Nephron (organoid): Measurements from ENCODE around the gene NBEAL2.

ENCODE experiments used
- H3K27ac Mint-ChIP-seq, 3 experiments: 2 replicates each; pipeline ENCODE4 v1.8.0; 2020; ENCODE audit warnings: mixed read lengths in 3 of 3, mild to moderate bottlenecking in 2 of 3, moderate library complexity in 1 of 3
- H3K27me3 Mint-ChIP-seq: 2 replicates; pipeline ENCODE4 v1.8.0; 2021; ENCODE audit warnings: low read depth, mild to moderate bottlenecking, moderate library complexity, mixed read lengths
- H3K36me3 Mint-ChIP-seq: 2 replicates; pipeline ENCODE4 v1.8.0; 2020; ENCODE audit warnings: low read depth, mixed read lengths
- H3K4me1 Mint-ChIP-seq: 2 replicates; pipeline ENCODE4 v1.8.0; 2020; ENCODE audit warnings: mixed read lengths
- H3K4me3 Mint-ChIP-seq, 3 experiments: 2 replicates each; pipeline ENCODE4 v1.8.0; 2020; ENCODE audit warnings: mild to moderate bottlenecking in 3 of 3, mixed read lengths in 3 of 3, moderate library complexity in 2 of 3
- H3K9me3 Mint-ChIP-seq: 2 replicates; pipeline ENCODE4 v1.8.0; 2020; ENCODE audit warnings: mixed read lengths
- TF ChIP-seq, protein P1 (sequence below), 3 experiments: fragments of 200-600 bp; sonication (generic); IDR thresholded peaks; one replicate each; pipeline ENCODE4 v1.5.0; 2021; ENCODE audit warnings: antibody characterized with exemption in 3 of 3; ENCODE audit not compliant: unreplicated experiment in 3 of 3

Gene NBEAL2

DNA sequence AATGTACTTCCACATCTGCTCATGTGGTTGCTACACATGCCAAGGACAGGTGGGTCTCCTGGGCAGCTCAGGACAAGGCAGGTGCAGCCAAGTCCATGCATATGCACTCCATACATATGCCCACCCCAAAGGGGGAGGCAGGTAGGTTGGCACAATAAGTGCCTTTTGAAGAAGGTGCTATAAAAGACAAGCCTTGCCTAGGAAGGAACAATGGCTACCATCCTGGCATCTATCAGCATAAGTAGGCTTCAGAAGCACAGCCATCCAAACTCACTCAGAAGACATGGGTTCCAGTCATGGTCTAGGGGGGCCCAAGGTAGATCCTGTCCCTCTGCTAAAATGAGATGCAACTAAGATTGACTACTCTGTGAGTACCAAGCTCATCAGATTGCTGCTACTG is 34.6 kb downstream of the NBEAL2 start:
- Mint-ChIP-seq H3K27me3 (no peaks in the 10 kb centered on the region), H3K9me3 (no peaks in the 10 kb centered on the region), H3K4me3 (no peak overlapping the region), H3K27ac (peak overlapping the region in 2 of 3 experiments; percentile 41 to 46), H3K4me1 (peaks cover 11% of the 10 kb centered on the region), H3K36me3 (peaks cover 37% of the 10 kb centered on the region)
- TF ChIP-seq, protein P1, sequence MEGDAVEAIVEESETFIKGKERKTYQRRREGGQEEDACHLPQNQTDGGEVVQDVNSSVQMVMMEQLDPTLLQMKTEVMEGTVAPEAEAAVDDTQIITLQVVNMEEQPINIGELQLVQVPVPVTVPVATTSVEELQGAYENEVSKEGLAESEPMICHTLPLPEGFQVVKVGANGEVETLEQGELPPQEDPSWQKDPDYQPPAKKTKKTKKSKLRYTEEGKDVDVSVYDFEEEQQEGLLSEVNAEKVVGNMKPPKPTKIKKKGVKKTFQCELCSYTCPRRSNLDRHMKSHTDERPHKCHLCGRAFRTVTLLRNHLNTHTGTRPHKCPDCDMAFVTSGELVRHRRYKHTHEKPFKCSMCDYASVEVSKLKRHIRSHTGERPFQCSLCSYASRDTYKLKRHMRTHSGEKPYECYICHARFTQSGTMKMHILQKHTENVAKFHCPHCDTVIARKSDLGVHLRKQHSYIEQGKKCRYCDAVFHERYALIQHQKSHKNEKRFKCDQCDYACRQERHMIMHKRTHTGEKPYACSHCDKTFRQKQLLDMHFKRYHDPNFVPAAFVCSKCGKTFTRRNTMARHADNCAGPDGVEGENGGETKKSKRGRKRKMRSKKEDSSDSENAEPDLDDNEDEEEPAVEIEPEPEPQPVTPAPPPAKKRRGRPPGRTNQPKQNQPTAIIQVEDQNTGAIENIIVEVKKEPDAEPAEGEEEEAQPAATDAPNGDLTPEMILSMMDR (IDR thresholded peaks at IDR 0.05; ENCODE audit: unreplicated experiment in 3 of 3), result no peak

DNA sequence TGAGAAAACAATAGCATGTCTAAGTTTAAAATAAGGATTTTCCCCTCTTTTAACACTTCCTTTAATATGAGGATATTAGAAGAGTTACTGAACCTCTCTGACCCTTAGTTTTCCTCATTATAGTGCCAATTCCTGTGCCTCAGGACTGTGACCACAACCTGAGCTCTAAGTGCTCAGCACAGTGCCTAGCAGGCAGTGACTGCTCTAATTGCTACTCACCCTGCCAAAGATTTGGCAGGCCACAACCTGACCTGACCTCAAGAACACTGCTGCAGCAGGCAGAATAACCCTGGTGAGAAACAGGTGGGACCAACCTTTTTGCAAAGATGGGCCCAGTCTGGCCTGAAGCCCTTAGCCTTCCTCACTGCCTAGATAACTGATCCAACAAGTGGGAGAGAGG is 35.7 kb downstream of the NBEAL2 start:
- H3K4me1 Mint-ChIP-seq, result peaks cover 11% of the 10 kb centered on the region
- TF ChIP-seq, protein P1 (IDR thresholded peaks at IDR 0.05; ENCODE audit: unreplicated experiment in 3 of 3), result no peak
- H3K27ac Mint-ChIP-seq, result peak overlapping the region; percentile 2 to 69 (median 52)
- peaks cover 44% of the 10 kb centered on the region for H3K36me3 Mint-ChIP-seq
- no peaks in the 10 kb centered on the region for H3K9me3 Mint-ChIP-seq
- no peaks in the 10 kb centered on the region for H3K27me3 Mint-ChIP-seq
- no peak overlapping the region for H3K4me3 Mint-ChIP-seq

DNA sequence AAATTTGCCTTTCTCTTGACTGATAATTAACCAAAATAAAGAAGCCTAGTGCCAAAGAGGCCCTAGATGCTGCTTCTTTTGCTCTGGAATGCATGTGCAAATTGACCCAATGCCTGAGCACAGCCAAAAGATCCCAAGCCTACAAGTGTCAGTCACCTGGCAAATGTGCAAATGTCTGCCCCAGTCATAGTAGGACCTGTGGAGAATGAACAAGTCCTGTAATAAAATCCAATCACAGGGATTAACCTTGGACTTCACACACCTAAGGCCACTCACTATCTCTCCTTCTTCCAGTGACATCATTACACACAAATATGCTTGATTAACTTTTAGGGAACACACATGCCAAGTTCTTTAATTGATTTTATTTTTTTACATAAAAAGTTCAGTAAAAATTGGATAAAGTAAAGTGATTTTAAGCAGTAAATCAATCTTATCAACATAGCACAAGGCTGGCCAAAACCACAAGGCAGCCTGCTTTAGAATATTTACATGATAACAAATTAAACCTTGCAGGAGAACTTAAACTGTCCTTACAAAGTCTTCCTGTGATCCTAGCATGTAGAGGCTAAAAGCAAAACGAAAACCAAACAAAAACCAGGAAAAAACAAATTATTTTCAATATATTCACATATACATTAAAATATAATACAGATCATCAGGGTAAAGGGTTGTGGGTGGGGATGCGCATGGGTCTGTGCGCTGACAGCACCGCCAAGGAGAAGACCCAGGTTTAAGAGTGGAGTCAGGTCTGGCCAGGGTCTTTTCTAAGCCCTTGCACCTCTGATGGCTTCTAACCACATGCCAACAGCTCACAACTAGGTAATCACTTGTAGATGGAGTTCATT is 36.8 kb downstream of the NBEAL2 start:
- peaks cover 45% of the 10 kb centered on the region for H3K36me3 Mint-ChIP-seq
- H3K4me3 Mint-ChIP-seq, result no peak overlapping the region
- H3K27me3 Mint-ChIP-seq, result no peaks in the 10 kb centered on the region
- peak overlapping the region in 1 of 3 experiments; percentile 38 for H3K27ac Mint-ChIP-seq
- peaks cover 11% of the 10 kb centered on the region for H3K4me1 Mint-ChIP-seq
- no peaks in the 10 kb centered on the region for H3K9me3 Mint-ChIP-seq
- TF ChIP-seq, protein P1 (IDR thresholded peaks at IDR 0.05; ENCODE audit: unreplicated experiment in 3 of 3), result no peak

DNA sequence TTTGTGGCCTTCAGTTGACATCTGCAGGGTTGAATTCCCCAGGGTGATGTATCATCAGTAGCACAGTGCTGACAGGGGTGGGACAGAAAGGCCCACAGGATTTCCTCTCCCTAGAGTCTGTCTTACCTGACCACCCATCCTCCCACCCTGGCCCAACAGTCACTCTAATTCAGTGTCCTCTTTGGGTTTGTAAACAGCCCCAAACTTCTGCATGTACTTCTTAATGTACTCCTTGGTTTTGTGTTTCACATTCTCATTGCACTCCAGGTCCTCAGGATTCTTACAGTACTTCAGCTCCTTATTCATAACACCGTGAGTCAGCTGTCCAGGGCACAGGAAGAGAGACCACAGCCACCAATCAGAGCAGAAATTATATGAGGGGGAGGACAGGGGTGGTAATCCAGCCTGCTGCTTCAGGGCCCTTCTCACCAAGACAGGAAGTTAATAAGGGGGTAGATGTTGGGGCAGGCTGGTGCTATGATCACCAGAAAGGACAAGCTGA is 37.5 kb downstream of the NBEAL2 start:
- TF ChIP-seq, protein P1 (IDR thresholded peaks at IDR 0.05; ENCODE audit: unreplicated experiment in 3 of 3), result no peak
- H3K27ac Mint-ChIP-seq, result peak overlapping the region; percentile 38 to 50 (median 39)
- H3K4me1 Mint-ChIP-seq, result peaks cover 11% of the 10 kb centered on the region
- no peaks in the 10 kb centered on the region for H3K27me3 Mint-ChIP-seq
- peaks cover 45% of the 10 kb centered on the region for H3K36me3 Mint-ChIP-seq
- no peak overlapping the region for H3K4me3 Mint-ChIP-seq
- H3K9me3 Mint-ChIP-seq, result no peaks in the 10 kb centered on the region

DNA sequence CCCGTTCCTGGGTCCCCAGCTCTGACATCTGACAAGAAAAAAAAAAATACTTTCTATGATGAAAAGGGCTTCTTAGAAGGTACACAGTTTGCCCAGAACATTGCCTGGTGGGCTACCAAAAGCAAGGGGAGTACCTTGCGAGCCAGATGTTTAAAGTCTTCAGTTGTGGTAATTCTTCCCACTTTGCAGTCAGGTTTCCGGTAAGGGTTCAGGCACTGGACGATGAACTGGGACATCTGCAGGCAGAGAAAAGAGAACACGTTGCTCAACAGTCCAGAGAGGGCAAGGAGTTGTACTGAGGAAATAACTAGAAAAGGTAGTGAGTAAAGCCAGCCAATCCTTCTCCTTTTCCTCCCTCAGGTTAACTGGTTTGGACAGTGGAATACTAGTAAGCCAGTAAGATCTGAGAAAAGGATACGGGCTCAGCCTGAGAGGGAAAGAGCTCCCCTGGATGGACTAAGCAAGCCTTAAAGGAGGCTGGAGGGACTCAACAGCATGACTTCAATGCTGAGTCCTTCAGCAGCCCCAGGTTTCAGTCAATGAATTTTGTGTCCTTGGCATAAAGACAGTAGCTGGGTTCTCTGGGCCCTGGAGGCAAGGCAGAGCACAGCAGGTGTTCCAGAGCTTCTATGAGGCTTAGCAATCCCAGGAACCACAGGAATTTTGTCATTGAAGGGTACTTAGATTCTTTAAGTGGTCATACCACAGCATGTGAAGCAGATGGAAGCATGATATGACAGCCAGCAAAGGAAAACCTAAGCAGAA is 38.2 kb downstream of the NBEAL2 start:
- Mint-ChIP-seq H3K27me3 (no peaks in the 10 kb centered on the region), H3K4me1 (peaks cover 11% of the 10 kb centered on the region), H3K36me3 (peaks cover 45% of the 10 kb centered on the region)

More for the DNA sequence above, 38.2 kb downstream of the NBEAL2 start:
- Mint-ChIP-seq H3K4me3 (no peak overlapping the region), H3K9me3 (no peaks in the 10 kb centered on the region), H3K27ac (peak overlapping the region in 2 of 3 experiments; percentile 38 to 42)
- TF ChIP-seq, protein P1 (IDR thresholded peaks at IDR 0.05; ENCODE audit: unreplicated experiment in 3 of 3), result no peak
